GM20000 (cell line): ENCODE data around the gene UNC13D.
A peak's percentile ranks its signal among the peaks of the same experiment; 100 is the strongest.
"Not testable (repeated sequence)": the region's sequence is repeated elsewhere in the genome, so short reads cannot be mapped to it uniquely, and the experiment has no call there.

Source experiments
- DNase-seq: peaks from one replicate; pipeline ENCODE4 v3.0.0; 2012; ENCODE audit warnings: low spot score
- TF ChIP-seq, protein P1 (sequence below): IDR thresholded peaks from 2 replicates; pipeline ENCODE4 v1.5.1; 2012; ENCODE audit warnings: mild to moderate bottlenecking, control low read depth; ENCODE audit errors: extremely low read depth, missing control alignments

The UNC13D gene

DNA sequence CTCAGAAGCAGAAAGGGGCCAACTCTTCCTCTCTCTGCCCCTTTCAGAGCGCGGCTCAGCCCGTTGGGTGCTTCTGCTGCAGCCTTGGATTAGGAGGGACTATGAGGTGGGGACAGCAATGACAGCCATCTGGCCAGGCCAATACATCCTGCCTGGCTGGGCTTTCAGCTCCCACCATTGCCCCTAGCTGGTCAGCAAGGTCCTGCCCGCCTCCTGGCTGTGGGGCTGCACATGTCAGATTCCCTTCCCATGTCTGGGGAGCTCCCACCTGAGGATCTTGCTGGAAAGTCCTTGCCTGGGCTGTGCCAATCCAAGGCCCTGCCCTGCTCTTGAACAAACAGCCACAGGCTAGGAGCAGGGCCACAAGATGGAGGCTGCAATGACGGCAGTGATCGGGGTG, 44.3 kb upstream of the UNC13D start:
- TF ChIP-seq, protein P1, sequence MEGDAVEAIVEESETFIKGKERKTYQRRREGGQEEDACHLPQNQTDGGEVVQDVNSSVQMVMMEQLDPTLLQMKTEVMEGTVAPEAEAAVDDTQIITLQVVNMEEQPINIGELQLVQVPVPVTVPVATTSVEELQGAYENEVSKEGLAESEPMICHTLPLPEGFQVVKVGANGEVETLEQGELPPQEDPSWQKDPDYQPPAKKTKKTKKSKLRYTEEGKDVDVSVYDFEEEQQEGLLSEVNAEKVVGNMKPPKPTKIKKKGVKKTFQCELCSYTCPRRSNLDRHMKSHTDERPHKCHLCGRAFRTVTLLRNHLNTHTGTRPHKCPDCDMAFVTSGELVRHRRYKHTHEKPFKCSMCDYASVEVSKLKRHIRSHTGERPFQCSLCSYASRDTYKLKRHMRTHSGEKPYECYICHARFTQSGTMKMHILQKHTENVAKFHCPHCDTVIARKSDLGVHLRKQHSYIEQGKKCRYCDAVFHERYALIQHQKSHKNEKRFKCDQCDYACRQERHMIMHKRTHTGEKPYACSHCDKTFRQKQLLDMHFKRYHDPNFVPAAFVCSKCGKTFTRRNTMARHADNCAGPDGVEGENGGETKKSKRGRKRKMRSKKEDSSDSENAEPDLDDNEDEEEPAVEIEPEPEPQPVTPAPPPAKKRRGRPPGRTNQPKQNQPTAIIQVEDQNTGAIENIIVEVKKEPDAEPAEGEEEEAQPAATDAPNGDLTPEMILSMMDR: no peak
- no peak for DNase-seq

DNA sequence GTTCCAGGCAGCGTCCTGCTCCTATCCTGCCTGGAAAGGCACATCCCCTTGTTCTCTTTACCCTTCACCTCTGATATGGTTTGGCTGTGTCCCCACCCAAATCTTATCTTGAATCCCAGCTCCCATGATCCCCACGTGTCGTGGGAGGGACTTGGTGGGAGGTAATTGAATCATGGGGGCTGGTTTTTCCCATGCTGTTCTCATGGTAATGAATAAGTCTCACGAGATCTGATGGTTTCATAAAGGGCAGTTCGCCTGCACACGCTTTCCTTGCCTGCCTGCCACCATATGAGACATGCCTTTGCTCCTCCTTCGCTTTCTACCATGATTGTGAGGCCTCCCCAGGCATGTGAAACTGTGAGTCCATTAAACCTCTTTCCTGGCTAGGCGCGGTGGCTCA, 41.7 kb upstream of the UNC13D start:
- not testable (repeated sequence) for DNase-seq

DNA sequence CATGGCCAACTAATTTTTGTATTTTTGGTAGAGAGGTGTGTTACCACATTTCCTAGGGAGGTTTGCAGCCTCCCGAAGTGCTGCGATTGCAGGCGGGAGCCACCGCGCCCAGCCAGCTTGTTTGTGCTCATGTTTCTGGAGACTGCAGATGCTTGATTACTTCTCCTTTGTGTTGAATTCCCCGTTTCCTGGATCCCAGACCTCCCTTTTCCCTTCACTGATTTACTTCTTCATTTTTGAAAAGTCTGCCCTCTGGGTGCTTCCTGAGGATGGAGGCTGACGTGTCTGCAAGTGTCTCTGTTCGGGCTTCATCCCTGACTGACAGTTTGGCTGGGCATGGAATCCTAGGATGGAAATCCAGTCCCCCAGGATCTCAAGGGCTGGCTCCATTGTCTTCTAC, 41.2 kb upstream of the UNC13D start:
- DNase-seq: no peak
- TF ChIP-seq, protein P1: no peak

DNA sequence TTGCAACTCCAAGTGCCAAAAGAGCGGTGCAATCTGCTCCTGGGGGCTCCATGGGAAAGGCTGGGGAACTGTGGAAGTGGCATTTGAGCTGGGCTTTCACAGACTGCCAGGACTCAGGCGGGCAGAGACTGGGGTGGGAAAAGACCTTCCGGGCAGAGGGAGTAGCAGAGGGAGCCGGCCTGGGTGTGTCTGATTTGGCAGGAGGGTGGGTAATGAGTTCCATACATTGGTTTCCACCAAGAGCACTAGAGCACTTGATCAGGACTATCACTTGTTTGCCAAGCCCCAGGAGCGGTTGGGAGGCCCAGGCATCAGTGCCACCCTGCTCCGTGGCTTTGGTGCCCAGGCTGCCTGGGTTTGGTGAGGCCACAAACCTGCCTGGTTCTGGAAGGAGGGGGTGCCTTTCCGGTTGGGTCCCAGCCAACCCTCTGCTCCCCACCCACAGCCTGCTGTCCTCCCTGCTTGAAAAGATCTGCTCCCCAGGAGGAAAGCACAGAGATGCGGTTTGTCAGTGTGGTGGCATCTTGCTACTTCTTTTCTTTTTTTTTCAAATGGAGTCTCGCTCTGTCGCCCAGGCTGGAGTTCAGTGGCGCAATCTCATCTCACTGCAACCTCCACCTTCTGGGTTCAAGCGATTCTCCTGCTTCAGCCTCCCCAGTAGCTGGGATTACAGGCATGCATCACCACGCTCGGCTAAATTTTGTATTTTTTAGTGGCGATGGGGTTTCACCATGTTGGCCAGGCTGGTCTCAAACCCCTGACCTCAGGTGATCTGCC, 37.7 kb upstream of the UNC13D start:
- TF ChIP-seq, protein P1: no peak
- no peak for DNase-seq

DNA sequence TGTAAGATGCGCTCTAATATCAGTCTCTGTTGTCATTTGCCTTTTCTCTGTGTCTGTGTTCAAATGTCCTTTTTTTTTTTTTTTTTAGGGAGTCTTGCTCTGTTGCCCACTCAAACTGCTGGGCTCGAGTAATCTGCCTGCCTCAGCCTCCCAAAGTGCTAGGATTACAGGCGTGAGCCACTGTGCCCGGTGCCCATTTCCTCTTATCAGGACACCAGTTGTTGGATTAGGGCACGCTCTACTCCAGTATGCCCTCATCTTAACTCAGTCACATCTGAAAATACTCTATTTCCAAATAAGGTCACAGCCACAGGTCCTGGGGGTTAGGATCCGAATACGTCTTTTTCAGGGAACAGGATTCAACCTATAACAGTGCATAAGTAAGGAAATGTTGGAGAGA, 36.1 kb upstream of the UNC13D start:
- TF ChIP-seq, protein P1: no peak
- DNase-seq: no peak

DNA sequence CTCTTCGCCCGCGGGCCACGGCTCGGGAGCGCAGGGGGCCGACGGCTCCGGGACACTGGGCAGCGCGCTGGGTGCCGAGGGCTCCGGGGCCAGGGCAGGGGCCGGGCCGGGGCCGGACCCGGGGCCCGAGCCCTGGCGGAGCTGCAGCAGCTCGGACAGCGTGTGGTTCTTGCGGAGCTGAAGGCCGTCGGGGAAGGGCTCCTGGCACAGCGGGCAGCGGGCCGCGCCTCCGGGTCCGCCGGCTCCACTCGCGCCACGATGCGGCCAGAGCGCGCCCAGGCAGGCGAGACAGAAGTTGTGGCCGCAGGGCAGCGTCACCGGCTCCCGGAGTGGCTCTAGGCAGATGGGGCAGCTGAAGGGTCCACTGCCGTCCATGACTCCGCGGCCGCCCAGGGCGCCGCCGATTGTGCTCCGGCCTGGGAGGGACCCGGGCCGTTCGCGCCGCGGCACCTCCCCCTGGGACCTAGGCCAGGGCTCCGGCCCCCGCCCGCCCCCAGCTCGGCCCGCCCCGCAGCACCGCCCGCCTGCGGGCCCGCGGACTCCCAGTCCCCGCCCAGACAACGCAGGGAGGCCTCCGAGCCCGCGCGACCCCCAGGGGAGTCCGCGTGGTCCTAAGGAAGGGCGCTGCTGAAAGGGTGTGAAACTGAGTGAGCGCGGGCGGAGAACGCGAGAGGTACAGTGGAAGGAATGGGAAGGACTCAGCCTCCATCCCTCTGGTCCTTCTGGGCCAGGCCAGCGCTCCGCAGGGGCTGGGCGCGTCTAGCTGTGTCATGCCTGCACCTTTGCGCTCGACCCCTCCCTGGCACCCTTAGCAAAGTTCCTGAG, 34.2 kb upstream of the UNC13D start, which contains the start of gene TRIM47:
Gene TRIM47 (minus strand): TSS at position 408 of the 825 bp plus-strand sequence. CDS start 33 bp downstream, at position 375.
- TF ChIP-seq, protein P1: no peak
- peak; percentile 60 for DNase-seq

DNA sequence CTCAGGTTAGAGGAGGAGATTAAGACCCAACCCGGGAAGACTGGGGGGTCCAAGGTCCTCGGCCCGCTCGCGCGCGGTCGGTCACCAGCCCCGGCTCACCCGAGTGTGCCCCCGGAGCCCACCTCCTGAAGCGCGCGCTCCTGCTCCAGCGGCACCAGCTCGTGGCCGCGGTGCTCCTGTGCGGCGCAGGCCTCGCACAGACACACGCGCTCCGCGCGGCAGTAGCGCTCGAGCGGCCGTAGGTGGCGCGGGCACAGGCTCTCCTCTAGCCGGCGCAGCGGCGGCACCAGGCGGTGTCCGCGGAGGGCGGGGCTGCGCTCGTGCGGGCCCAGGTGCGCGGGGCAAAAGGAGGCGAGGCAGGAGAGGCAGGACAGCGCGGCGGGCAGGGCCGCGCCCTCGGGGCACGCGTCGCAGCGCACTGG, 33.6 kb upstream of the UNC13D start:
- DNase-seq: peak; percentile 85
- TF ChIP-seq, protein P1: peak; percentile 18
